Panc1 (cell line): ENCODE data around the gene ABCC4. TPM values are rescaled to one million over a fixed set of nuclear protein-coding genes. Genes with fewer than 3 reads are reported as not detected.

Experiments used
- ATAC-seq: fragments of 200-7000 bp; cut with Tn5 transposase; 2 replicates; pipeline ENCODE4 v1.9.1; 2020; ENCODE audit warnings: mild to moderate bottlenecking, moderate library complexity
- BruUV-seq: library from RNA; stranded (reverse); fragments of 400-500 nt; replicated peaks from 2 replicates; lab custom pipeline; 2021; lab: Mats Ljungman, UMichigan
- CTCF ChIA-PET: fragments of 300-600 bp; sonication (Branson Sonifier 250); formaldehyde crosslinking; loops from one replicate; lab custom pipeline; 2022; ENCODE audit warnings: antibody characterized with exemption; lab: Charles Lee
- POLR2A ChIA-PET: fragments of 300-600 bp; sonication (Branson Sonifier 250); formaldehyde crosslinking; loops from one replicate; lab custom pipeline; 2022; ENCODE audit warnings: antibody characterized with exemption; lab: Charles Lee
- DNase-seq: peaks from one replicate; pipeline ENCODE4 v3.0.0-alpha.2; 2010; ENCODE audit warnings: low read depth, low spot score
- H3K27ac ChIP-seq: 2 replicates; pipeline ENCODE4 v1.5.1; 2011; ENCODE audit warnings: mild to moderate bottlenecking, low read length, inconsistent platforms
- H3K27me3 ChIP-seq: fragments of 200-500 bp; sonication (Bioruptor generic); 2 replicates; pipeline ENCODE4 v1.6.0; 2014; ENCODE audit warnings: low read length, inconsistent platforms; ENCODE audit not compliant: control insufficient read depth, insufficient read depth
- H3K36me3 ChIP-seq: fragments of 200-500 bp; sonication (Bioruptor generic); 2 replicates; pipeline ENCODE4 v1.5.1; 2014; ENCODE audit warnings: inconsistent platforms, mild to moderate bottlenecking, low read length, moderate library complexity; ENCODE audit not compliant: control insufficient read depth, insufficient read depth
- H3K4me1 ChIP-seq: 2 replicates; pipeline ENCODE4 v1.5.1; 2011; ENCODE audit warnings: inconsistent platforms, mild to moderate bottlenecking, low read length, moderate library complexity; ENCODE audit not compliant: control insufficient read depth, insufficient read depth
- H3K4me3 ChIP-seq, 2 experiments: 2 replicates each; pipeline ENCODE4 v1.5.1; 2011 to 2012; ENCODE audit warnings: low read depth in 2 of 2, low read length in 2 of 2, mild to moderate bottlenecking in 2 of 2, inconsistent platforms in 1 of 2, moderate library complexity in 1 of 2
- H3K9me3 ChIP-seq: fragments of 200-500 bp; sonication (Bioruptor generic); 2 replicates; pipeline ENCODE4 v1.5.1; 2014; ENCODE audit warnings: low read depth, mild to moderate bottlenecking, inconsistent platforms, low read length, moderate library complexity; ENCODE audit not compliant: control insufficient read depth, insufficient read depth
- POLR2AphosphoS5 ChIP-seq: IDR thresholded peaks from 2 replicates; pipeline ENCODE4 v1.6.1; 2012; ENCODE audit warnings: mild to moderate bottlenecking, low read depth, low read length, moderate library complexity
- SIN3A ChIP-seq: IDR thresholded peaks from 2 replicates; pipeline ENCODE4 v1.6.1; 2012; ENCODE audit warnings: low read depth, mild to moderate bottlenecking, low read length, moderate library complexity, borderline replicate concordance; ENCODE audit not compliant: insufficient read depth
- TCF7L2 ChIP-seq: IDR thresholded peaks from 2 replicates; pipeline ENCODE4 v1.6.1; 2011; ENCODE audit warnings: mild to moderate bottlenecking, low read depth, low read length, inconsistent platforms
- in situ Hi-C: cut with HindIII; loops from 2 replicates; pipeline ENCODE4 v1.10.0; 2016; ENCODE audit warnings: low sequenced_read_pairs, low pct_unique_long_range_greater_than_20kb
- intact Hi-C: fragments of 100-400 bp; cut with micrococcal nuclease; formaldehyde crosslinking; loops from one replicate; pipeline ENCODE4 v1.10.0; 2022; ENCODE audit not compliant: unreplicated experiment
- total RNA-seq: library from RNA; stranded (reverse); gene quantifications from one replicate; pipeline ENCODE4 v1.2.1, GENCODE V29; 2021; ENCODE audit not compliant: unreplicated experiment
- TF ChIP-seq, protein P1 (sequence below): fragments of 450-650 bp; IDR thresholded peaks from 2 replicates; pipeline ENCODE4 v1.5.1; 2017; ENCODE audit warnings: mild to moderate bottlenecking
- TF ChIP-seq, protein P2 (sequence below), 2 experiments: IDR thresholded peaks; 2 replicates each; pipeline ENCODE4 v1.6.1; 2011 to 2012; ENCODE audit warnings: low read depth in 2 of 2, control low read depth in 1 of 2, low read length in 1 of 2, mild to moderate bottlenecking in 1 of 2, moderate library complexity in 1 of 2; ENCODE audit not compliant: insufficient read depth in 1 of 2

Gene ABCC4
- total RNA-seq, 1 experiment from 2014 or later, result 69.3 TPM

DNA sequence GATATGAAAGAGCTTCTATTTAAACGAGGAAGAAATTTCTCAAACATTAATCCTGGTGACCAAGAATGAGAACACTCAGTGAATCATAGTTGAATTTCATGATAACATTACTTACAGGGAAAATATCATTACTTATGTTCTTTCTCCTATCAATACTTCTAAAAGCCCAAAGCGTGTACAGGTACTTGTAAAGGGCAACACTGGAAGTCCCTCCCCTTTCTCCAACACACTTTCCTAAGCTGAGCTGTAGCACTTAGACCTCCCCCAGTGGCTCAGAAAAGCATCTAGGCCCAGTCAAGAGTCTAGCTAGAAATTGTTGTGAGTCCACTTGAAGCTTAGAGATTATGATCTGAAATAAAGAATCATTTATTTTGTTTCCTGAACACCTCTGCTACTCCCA is 150.7 kb downstream of the ABCC4 start:
- Histone ChIP-seq H3K9me3 (no peaks in the 10 kb centered on the region), H3K27ac (peak overlapping the region; percentile 44), H3K36me3 (peaks cover 4% of the 10 kb centered on the region), H3K4me1 (peaks cover 11% of the 10 kb centered on the region), H3K4me3 (no peak overlapping the region), H3K27me3 (no peaks in the 10 kb centered on the region)
- ATAC-seq, result no peak
- intact Hi-C loops, result no loop called here
- TF ChIP-seq, protein P1, sequence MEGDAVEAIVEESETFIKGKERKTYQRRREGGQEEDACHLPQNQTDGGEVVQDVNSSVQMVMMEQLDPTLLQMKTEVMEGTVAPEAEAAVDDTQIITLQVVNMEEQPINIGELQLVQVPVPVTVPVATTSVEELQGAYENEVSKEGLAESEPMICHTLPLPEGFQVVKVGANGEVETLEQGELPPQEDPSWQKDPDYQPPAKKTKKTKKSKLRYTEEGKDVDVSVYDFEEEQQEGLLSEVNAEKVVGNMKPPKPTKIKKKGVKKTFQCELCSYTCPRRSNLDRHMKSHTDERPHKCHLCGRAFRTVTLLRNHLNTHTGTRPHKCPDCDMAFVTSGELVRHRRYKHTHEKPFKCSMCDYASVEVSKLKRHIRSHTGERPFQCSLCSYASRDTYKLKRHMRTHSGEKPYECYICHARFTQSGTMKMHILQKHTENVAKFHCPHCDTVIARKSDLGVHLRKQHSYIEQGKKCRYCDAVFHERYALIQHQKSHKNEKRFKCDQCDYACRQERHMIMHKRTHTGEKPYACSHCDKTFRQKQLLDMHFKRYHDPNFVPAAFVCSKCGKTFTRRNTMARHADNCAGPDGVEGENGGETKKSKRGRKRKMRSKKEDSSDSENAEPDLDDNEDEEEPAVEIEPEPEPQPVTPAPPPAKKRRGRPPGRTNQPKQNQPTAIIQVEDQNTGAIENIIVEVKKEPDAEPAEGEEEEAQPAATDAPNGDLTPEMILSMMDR, result no peak
- no peak for TF ChIP-seq POLR2AphosphoS5
- ChIA-PET POLR2A (no interaction called here), CTCF (no interaction called here)
- DNase-seq, result no peak
- in situ Hi-C loops, result no loop called here
- no TSS peak for BruUV-seq

DNA sequence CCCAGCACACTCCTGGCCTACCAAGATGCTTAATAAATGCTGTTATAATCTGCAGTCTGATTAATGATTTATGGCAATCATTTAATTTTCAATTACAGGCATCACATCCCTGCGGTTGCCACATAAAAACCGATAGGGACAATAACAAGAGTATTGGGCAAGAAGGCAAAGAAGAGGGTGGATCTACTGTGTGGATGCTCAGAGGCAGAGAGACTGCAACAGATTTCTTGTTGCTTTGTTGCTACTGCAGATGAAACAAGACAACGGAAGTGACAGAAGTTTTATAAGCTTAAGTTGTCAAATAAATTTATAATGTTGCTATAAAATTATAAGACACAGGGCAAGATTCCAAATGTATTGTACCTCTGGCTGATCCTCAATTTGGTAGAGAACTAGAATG is 154.8 kb downstream of the ABCC4 start:
- H3K4me1 ChIP-seq, result peaks cover 3% of the 10 kb centered on the region; the same call in 1 of the 2 replicates
- no peaks in the 10 kb centered on the region for H3K27me3 ChIP-seq
- no TSS peak for BruUV-seq
- in situ Hi-C loops (no loop called here), intact Hi-C loops (no loop called here)
- DNase-seq, result no peak
- H3K36me3 ChIP-seq, result no peaks in the 10 kb centered on the region
- no peak for ATAC-seq
- POLR2A ChIA-PET, result no interaction called here
- TF ChIP-seq, protein P2, sequence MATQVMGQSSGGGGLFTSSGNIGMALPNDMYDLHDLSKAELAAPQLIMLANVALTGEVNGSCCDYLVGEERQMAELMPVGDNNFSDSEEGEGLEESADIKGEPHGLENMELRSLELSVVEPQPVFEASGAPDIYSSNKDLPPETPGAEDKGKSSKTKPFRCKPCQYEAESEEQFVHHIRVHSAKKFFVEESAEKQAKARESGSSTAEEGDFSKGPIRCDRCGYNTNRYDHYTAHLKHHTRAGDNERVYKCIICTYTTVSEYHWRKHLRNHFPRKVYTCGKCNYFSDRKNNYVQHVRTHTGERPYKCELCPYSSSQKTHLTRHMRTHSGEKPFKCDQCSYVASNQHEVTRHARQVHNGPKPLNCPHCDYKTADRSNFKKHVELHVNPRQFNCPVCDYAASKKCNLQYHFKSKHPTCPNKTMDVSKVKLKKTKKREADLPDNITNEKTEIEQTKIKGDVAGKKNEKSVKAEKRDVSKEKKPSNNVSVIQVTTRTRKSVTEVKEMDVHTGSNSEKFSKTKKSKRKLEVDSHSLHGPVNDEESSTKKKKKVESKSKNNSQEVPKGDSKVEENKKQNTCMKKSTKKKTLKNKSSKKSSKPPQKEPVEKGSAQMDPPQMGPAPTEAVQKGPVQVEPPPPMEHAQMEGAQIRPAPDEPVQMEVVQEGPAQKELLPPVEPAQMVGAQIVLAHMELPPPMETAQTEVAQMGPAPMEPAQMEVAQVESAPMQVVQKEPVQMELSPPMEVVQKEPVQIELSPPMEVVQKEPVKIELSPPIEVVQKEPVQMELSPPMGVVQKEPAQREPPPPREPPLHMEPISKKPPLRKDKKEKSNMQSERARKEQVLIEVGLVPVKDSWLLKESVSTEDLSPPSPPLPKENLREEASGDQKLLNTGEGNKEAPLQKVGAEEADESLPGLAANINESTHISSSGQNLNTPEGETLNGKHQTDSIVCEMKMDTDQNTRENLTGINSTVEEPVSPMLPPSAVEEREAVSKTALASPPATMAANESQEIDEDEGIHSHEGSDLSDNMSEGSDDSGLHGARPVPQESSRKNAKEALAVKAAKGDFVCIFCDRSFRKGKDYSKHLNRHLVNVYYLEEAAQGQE (IDR thresholded peaks at IDR 0.05; ENCODE audit: insufficient read depth in 1 of 2, low read depth in 2 of 2, low read length in 1 of 2), result no peak
- TF ChIP-seq TCF7L2 (no peak), POLR2AphosphoS5 (no peak), SIN3A (no peak)
- TF ChIP-seq, protein P1, result no peak
- no peaks in the 10 kb centered on the region for H3K9me3 ChIP-seq
- no peak overlapping the region for H3K4me3 ChIP-seq
- no peak overlapping the region for H3K27ac ChIP-seq
- CTCF ChIA-PET, result no interaction called here

DNA sequence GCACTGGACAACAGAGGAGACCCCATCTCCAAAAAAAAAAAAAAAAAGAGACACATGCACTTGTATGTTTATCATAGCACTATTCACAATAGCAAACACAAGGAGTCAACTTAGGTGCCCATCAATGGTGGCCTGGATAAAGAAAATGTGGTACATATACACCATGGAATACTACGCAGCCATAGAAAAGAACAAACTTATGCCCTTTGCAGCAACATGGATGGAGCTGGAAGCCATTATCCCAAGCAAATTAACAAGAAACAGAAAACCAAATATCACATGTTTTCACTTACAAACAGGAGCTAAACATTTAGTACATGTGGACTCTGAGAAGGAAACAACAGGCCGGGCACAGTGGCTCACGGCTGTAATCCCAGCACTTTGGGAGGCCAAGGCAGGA is 155.7 kb downstream of the ABCC4 start:
- in situ Hi-C loops (no loop called here), intact Hi-C loops (no loop called here)
- no peak for DNase-seq
- CTCF ChIA-PET, result no interaction called here
- H3K4me1 ChIP-seq, result peaks cover 2% of the 10 kb centered on the region; the same call in 1 of the 2 replicates
- H3K4me3 ChIP-seq, result no peak overlapping the region
- no peaks in the 10 kb centered on the region for H3K9me3 ChIP-seq
- BruUV-seq, result no TSS peak
- H3K27ac ChIP-seq, result no peak overlapping the region
- TF ChIP-seq, protein P1, result no peak
- no peak for TF ChIP-seq TCF7L2
- no peak for TF ChIP-seq POLR2AphosphoS5
- TF ChIP-seq, protein P2 (IDR thresholded peaks at IDR 0.05; ENCODE audit: insufficient read depth in 1 of 2, low read depth in 2 of 2, low read length in 1 of 2), result no peak
- TF ChIP-seq SIN3A, result no peak
- ATAC-seq, result no peak
- no peaks in the 10 kb centered on the region for H3K36me3 ChIP-seq
- POLR2A ChIA-PET, result interaction anchor here (0.7 kb wide), 1 partner anchor 20 kb away, joined by 6 read pairs; no protein-coding TSS in a partner anchor
- no peaks in the 10 kb centered on the region for H3K27me3 ChIP-seq
